Natural killer cell (primary cell): ENCODE results near the gene SOHLH2. TPM values are rescaled to one million over a fixed set of nuclear protein-coding genes. Genes with fewer than 3 reads are reported as not detected.

ENCODE experiments used
- ATAC-seq, 3 donors: fragments of 150-1000 bp in 2 of 3; fragments of 200-7000 bp in 1 of 3; cut with Tn5 transposase; 1 replicate in 1 of 3; 2 replicates in 2 of 3; pipeline ENCODE4 v1.10.0; 2021; ENCODE audit warnings: mild to moderate bottlenecking in 2 of 3, moderate library complexity in 2 of 3
- DNase-seq, 2 donors: peaks; one replicate each; pipeline versions ENCODE4 v3.0.0 to v3.0.0-alpha.2; 2013 to 2021; ENCODE audit warnings: mixed read lengths in 1 of 2
- H3K27ac ChIP-seq: one replicate; pipeline ENCODE4 v1.5.1; 2013; ENCODE audit warnings: mild to moderate bottlenecking, low read length
- H3K27me3 ChIP-seq: one replicate; pipeline ENCODE4 v1.6.1; 2013; ENCODE audit warnings: low read length; ENCODE audit not compliant: control insufficient read depth, insufficient read depth
- H3K36me3 ChIP-seq: one replicate; pipeline ENCODE4 v1.6.1; 2013; ENCODE audit warnings: low read length; ENCODE audit not compliant: control insufficient read depth, insufficient read depth
- H3K4me1 ChIP-seq: one replicate; pipeline ENCODE4 v1.6.1; 2013; ENCODE audit warnings: low read length; ENCODE audit not compliant: control insufficient read depth, insufficient read depth
- H3K4me3 ChIP-seq: one replicate; pipeline ENCODE4 v1.5.1; 2013; ENCODE audit warnings: low read length
- H3K9me3 ChIP-seq: one replicate; pipeline ENCODE4 v1.6.1; 2013; ENCODE audit warnings: low read length; ENCODE audit not compliant: control insufficient read depth, insufficient read depth
- H3K27ac Mint-ChIP-seq, 2 donors: one replicate each; pipeline ENCODE4 v1.8.0; 2022; ENCODE audit warnings: mild to moderate bottlenecking in 2 of 2, mixed read lengths in 2 of 2, moderate library complexity in 1 of 2
- H3K27me3 Mint-ChIP-seq, 2 donors: one replicate each; pipeline ENCODE4 v1.8.0; 2022; ENCODE audit warnings: low read depth in 2 of 2, mixed read lengths in 2 of 2
- H3K36me3 Mint-ChIP-seq: one replicate; pipeline ENCODE4 v1.8.0; 2022; ENCODE audit warnings: mixed read lengths
- H3K4me1 Mint-ChIP-seq, 2 donors: one replicate each; pipeline ENCODE4 v1.8.0; 2022; ENCODE audit warnings: mixed read lengths in 2 of 2
- H3K4me3 Mint-ChIP-seq: one replicate; pipeline ENCODE4 v1.8.0; 2022; ENCODE audit warnings: mild to moderate bottlenecking, moderate library complexity, mixed read lengths
- H3K9me3 Mint-ChIP-seq, 2 donors: one replicate each; pipeline ENCODE4 v1.8.0; 2022; ENCODE audit warnings: mixed read lengths in 2 of 2
- CTCF ChIP-seq: fragments of 200-600 bp; IDR thresholded peaks from one replicate; pipeline ENCODE4 v1.8.0; 2022; ENCODE audit warnings: antibody characterized with exemption
- WGBS: methylation state at CpG from one replicate; pipeline ENCODE4 v1.1.7; 2013; ENCODE audit warnings: missing lambda C conversion rate; ENCODE audit not compliant: insufficient coverage; 5-methylcytosine and 5-hydroxymethylcytosine counted together
- intact Hi-C: fragments of 100-400 bp; cut with micrococcal nuclease; formaldehyde crosslinking; loops from one replicate; pipeline ENCODE4 v1.14.2; 2022
- total RNA-seq, 4 donors: library from RNA; stranded (reverse); fragments of 120-200 nt in 1 of 4; gene quantifications; one replicate each; pipeline versions ENCODE4 v1.2.3 to v1.2.4, GENCODE V29; 2013 to 2022

Gene SOHLH2
- total RNA-seq, 3 donors from 2014 or later (not counting 1 experiment from before 2014, with no cell fraction given): not detected

- no peaks in the 10 kb centered on the region for H3K4me1 ChIP-seq
- H3K4me1 Mint-ChIP-seq: no peaks in the 10 kb centered on the region
- no peaks in the 10 kb centered on the region for H3K36me3 ChIP-seq
- DNase-seq: no peak
- H3K4me3 Mint-ChIP-seq: no peak overlapping the region
- H3K27me3 ChIP-seq: no peaks in the 10 kb centered on the region
- H3K36me3 Mint-ChIP-seq: no peaks in the 10 kb centered on the region
- 86% methylated on average over 3 of the region's 4 CpGs for WGBS
- H3K27ac Mint-ChIP-seq: no peak overlapping the region
- no peak for TF ChIP-seq CTCF
- no peak overlapping the region for H3K27ac ChIP-seq
- H3K9me3 Mint-ChIP-seq: peaks cover 2 to 3% of the 10 kb centered on the region in 2 donors
- no peaks in the 10 kb centered on the region for H3K27me3 Mint-ChIP-seq
- intact Hi-C loops: no loop called here
- no peaks in the 10 kb centered on the region for H3K9me3 ChIP-seq
- H3K4me3 ChIP-seq: no peak overlapping the region
- ATAC-seq: no peak
Measured at GRCh38 chr13:36173571-36174322, 40.6 kb downstream of the SOHLH2 start.

DNA sequence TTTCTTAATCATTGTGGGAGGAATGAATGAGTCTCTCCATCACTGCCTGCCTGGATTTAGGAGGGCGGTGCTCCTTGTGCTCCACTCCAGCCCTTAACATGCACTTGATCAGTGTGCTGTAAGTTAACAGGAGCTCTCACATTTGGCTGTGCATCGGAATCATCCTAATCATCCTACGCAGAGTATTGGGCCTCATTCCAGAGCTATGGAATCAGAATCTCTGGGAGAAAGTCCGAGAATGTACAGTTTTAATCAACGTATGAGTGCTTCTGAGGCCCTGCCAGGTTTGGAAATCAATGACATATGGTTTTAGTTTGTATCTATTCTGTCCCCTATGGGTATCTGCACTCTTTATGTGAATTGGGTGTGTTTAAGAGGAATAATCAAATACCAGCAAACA is 48.3 kb downstream of the SOHLH2 start:
- 86% methylated on average over 5 of the region's 5 CpGs for WGBS
- no peak overlapping the region for H3K27ac Mint-ChIP-seq
- no peaks in the 10 kb centered on the region for H3K9me3 ChIP-seq
- H3K4me3 ChIP-seq: no peak overlapping the region
- TF ChIP-seq CTCF: no peak
- no peaks in the 10 kb centered on the region for H3K4me1 ChIP-seq
- ATAC-seq (no peak), DNase-seq (no peak)
- peaks cover 7 to 13% of the 10 kb centered on the region in 2 donors for H3K9me3 Mint-ChIP-seq
- intact Hi-C loops: no loop called here
- no peaks in the 10 kb centered on the region for H3K36me3 Mint-ChIP-seq
- no peaks in the 10 kb centered on the region for H3K27me3 ChIP-seq
- no peaks in the 10 kb centered on the region for H3K4me1 Mint-ChIP-seq
- H3K27me3 Mint-ChIP-seq: no peaks in the 10 kb centered on the region
- H3K4me3 Mint-ChIP-seq: no peak overlapping the region
- H3K36me3 ChIP-seq: no peaks in the 10 kb centered on the region
- H3K27ac ChIP-seq: no peak overlapping the region

- H3K4me3 ChIP-seq: no peak overlapping the region
- H3K4me3 Mint-ChIP-seq: no peak overlapping the region
- no peaks in the 10 kb centered on the region for H3K27me3 Mint-ChIP-seq
- no peaks in the 10 kb centered on the region for H3K4me1 ChIP-seq
- H3K27me3 ChIP-seq: no peaks in the 10 kb centered on the region
- no peak for ATAC-seq
- intact Hi-C loops: no loop called here
- 87% methylated on average over 6 of the region's 7 CpGs for WGBS
- peaks cover 10 to 24% of the 10 kb centered on the region in 2 donors for H3K9me3 Mint-ChIP-seq
- H3K27ac Mint-ChIP-seq: no peak overlapping the region
- DNase-seq: no peak
- no peaks in the 10 kb centered on the region for H3K36me3 Mint-ChIP-seq
- no peak for TF ChIP-seq CTCF
- H3K36me3 ChIP-seq: no peaks in the 10 kb centered on the region
- H3K9me3 ChIP-seq: no peaks in the 10 kb centered on the region
- H3K4me1 Mint-ChIP-seq: no peaks in the 10 kb centered on the region
- H3K27ac ChIP-seq: no peak overlapping the region
Measured at GRCh38 chr13:36163809-36164308, 50.5 kb downstream of the SOHLH2 start.

- Mint-ChIP-seq H3K4me1 (no peaks in the 10 kb centered on the region), H3K27ac (no peak overlapping the region), H3K36me3 (no peaks in the 10 kb centered on the region), H3K9me3 (peaks cover 10 to 24% of the 10 kb centered on the region in 2 donors), H3K27me3 (no peaks in the 10 kb centered on the region), H3K4me3 (no peak overlapping the region)
- intact Hi-C loops: no loop called here
- DNase-seq: no peak
- Histone ChIP-seq H3K27me3 (no peaks in the 10 kb centered on the region), H3K27ac (no peak overlapping the region), H3K4me1 (no peaks in the 10 kb centered on the region), H3K4me3 (no peak overlapping the region), H3K36me3 (no peaks in the 10 kb centered on the region), H3K9me3 (no peaks in the 10 kb centered on the region)
- WGBS: 95% methylated on average over 6 of the region's 6 CpGs
- no peak for ATAC-seq
- no peak for TF ChIP-seq CTCF
Measured at GRCh38 chr13:36163286-36163685, 51.1 kb downstream of the SOHLH2 start.
